Liver (tissue), 3 donors: ENCODE measurements around the gene TSEN2.

ENCODE experiments used
- CTCF ChIP-seq: fragments of 150-350 bp; IDR thresholded peaks from 2 replicates; pipeline ENCODE4 v1.5.1; 2017; ENCODE audit warnings: improper control_type of control experiment, low read depth, low read length; ENCODE audit not compliant: missing input control
- EGR1 ChIP-seq, 2 donors: IDR thresholded peaks; 2 replicates each; pipeline ENCODE4 v1.6.1; 2016 to 2018; ENCODE audit warnings: antibody characterized with exemption in 2 of 2, low read depth in 2 of 2
- RAD21 ChIP-seq, 2 donors: IDR thresholded peaks; 2 replicates each; pipeline ENCODE4 v1.6.1; 2016; ENCODE audit warnings: antibody characterized with exemption in 2 of 2, mild to moderate bottlenecking in 2 of 2
- TAF1 ChIP-seq: conservative IDR thresholded peaks from 2 replicates; pipeline ENCODE4 v1.6.1; 2016; ENCODE audit warnings: antibody characterized with exemption, mild to moderate bottlenecking
- ZBTB33 ChIP-seq: IDR thresholded peaks from 2 replicates; pipeline ENCODE4 v1.6.1; 2016; ENCODE audit warnings: antibody characterized with exemption
- donor health status: healthy.
- donor health status: healthy.

GRCh38 chr3:12486001-12486400 is 1.7 kb downstream of the TSEN2 start:
- no peak for TF ChIP-seq CTCF
- no peak for TF ChIP-seq ZBTB33
- no peak for TF ChIP-seq EGR1 (IDR thresholded peaks at IDR 0.05; ENCODE audit: low read depth in 2 of 2)
- no peak for TF ChIP-seq RAD21 (IDR thresholded peaks at IDR 0.05)
- TF ChIP-seq TAF1 = no peak
